GM19467 (cell line): ENCODE measurements around the gene PHPT1.
"Not testable (repeated sequence)": the region's sequence is repeated elsewhere in the genome, so short reads cannot be mapped to it uniquely, and the experiment has no call there.

Experiments used
- ATAC-seq: cut with Tn5 transposase; IDR thresholded peaks from one replicate; pipeline ENCODE4 v1.9.1; 2021; ENCODE audit warnings: mild to moderate bottlenecking, moderate library complexity; ENCODE audit not compliant: unreplicated experiment

Gene PHPT1

GRCh38 chr9:136837146-136837855 lies 11.9 kb upstream of the PHPT1 start:
- no peak for ATAC-seq

DNA sequence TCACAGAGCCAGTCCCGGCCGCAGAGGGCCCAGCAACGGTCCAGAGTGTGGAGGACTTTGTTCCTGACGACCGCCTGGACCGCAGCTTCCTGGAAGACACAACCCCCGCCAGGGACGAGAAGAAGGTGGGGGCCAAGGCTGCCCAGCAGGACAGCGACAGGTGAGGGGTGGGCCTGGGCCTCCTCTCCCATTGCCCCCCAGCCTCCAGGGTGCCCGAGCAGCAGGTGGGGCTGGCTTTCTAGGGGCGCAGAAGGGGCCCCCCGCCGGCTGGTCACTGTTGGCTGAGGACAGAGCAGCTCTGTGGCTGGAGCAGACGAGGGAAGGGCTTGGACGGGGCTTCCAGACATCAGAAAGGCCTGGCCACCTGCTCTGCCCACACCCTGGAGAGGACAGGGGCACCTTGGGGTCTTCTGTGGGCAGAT lies 11.3 kb upstream of the PHPT1 start:
- ATAC-seq: not testable (repeated sequence)

DNA sequence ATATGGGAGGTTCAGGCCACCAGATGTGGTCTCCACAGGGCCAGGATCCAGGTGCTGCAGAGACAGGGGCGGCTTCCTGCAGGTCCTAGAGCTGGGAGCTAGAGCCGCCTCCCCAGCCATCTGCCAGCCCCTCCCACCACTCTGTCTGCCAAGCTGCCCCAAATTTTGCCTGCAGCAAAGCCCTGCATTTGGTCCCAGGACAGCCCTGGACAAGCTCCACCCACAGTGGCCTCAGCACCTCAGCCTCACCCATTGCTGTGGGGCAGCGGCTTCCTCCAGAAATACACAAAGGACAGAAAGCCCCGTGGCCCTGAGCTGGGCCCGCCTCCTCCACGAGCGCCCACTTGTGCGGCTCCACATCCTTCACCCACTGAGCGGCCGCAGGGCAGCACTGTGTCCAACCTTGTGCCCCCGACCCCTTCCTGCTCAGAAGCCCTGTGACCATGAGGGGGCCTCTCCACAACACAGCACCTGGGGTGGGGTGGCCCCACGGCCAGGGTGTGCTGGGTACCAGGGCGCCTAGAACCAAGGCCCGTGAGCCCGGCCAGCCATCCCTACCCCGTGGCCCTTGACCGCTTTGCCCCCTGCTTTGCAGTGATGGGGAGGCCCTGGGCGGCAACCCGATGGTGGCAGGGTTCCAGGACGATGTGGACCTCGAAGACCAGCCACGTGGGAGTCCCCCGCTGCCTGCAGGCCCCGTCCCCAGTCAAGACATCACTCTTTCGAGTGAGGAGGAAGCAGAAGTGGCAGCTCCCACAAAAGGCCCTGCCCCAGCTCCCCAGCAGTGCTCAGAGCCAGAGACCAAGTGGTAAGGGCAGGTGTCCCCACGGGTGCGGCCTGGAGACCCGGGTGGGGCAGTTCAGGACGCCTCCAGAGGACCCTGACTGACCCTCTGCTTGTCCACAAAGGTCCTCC lies 10.6 kb upstream of the PHPT1 start:
- no peak for ATAC-seq

DNA sequence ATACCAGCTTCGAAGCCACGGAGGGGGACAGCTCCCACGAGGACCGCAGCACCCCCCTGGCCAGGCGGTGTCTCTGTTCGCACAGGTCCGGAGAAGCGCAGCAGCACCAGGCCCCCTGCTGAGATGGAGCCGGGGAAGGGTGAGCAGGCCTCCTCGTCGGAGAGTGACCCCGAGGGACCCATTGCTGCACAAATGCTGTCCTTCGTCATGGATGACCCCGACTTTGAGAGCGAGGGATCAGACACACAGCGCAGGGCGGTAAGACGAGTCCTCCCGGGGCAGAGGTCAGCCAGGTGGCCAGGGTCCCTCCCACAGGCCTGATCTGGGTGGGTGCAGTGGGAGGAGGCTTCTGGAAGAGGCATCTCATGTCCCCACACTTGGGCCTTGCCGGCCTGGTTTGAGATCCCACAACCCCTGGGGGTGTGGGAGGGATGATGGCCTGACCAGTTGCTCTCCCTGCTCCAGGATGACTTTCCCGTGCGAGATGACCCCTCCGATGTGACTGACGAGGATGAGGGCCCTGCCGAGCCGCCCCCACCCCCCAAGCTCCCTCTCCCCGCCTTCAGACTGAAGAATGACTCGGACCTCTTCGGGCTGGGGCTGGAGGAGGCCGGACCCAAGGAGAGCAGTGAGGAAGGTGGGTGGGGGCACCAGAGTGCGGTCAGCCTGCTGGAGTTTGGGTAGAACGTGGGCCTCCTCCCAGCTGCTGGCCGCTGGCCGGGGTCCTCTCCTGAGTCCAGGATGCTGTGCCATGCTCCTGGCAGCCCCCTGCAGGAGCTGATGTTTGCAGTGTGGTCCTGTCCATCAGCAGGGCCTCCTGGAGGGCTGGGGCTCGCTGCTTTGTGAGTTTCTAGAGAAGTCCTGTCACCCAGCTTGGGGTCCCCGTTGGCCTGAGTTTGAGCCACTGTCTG lies 9.7 kb upstream of the PHPT1 start:
- no peak for ATAC-seq

DNA sequence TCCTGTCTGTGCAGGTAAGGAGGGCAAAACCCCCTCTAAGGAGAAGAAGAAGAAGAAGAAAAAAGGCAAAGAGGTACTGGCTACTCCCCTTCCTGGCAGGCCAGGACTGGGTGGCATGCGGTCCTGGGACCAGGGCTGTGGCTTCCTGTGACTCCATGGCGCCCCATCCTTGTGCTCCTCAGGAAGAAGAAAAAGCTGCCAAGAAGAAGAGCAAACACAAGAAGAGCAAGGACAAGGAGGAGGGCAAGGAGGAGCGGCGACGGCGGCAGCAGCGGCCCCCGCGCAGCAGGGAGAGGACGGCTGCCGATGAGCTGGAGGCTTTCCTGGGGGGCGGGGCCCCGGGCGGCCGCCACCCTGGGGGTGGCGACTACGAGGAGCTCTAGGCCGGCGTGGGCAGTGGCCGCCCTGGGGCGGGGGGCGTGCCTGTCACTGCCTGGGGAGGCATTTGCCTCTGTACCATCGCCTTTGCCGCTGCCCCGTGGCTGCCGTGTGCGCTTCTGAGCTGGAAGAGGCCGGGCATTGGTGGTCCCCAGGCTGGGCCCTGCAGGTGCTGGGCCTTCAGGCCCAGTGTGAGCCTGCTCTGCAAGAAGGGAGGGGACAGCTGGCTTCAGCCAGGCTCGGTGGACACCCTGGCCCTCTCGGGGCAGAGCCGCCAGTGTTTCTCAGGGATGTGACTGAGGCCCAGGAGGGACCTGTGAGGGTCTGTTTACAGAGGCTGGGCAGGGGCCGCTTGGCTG lies 8.9 kb upstream of the PHPT1 start:
- ATAC-seq: no peak

DNA sequence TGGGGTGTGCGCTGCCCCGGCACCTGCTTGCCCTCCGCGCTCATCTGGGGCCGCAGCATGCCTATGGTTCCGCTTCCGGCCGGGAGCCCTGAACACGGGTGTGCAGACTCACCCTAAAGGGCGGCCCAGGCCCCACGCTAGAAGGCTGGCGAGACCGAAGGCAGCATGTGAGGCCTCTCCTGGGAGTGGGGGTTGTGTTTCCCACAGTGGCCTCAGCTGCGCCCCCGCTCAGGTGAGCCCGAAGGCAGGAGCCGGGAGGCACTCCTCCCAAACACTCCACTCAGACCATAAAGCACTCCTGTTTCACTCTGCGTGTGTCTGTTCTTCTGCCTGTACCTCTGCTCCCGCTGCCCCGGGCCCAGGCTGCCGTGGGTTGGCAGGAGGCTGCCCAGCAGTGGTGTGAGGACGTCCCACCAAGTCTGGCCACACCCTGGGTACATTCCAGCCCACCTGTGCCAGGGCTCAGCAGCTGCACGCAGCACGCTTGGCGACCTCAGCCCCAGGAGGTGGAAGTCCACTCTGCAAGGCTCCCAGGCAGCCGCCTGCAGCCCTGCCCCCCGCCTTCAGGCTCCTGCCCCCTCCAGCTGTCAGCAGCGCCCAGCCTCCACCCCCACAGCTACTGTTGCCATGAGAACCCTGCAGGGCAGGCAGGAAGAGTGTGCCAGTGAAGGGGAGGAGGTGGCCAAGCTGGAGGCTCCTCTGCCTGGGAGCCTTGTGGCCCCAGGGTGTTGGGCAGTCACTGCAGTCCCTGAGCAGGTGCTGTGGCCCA lies 8.1 kb upstream of the PHPT1 start:
- ATAC-seq: no peak

DNA sequence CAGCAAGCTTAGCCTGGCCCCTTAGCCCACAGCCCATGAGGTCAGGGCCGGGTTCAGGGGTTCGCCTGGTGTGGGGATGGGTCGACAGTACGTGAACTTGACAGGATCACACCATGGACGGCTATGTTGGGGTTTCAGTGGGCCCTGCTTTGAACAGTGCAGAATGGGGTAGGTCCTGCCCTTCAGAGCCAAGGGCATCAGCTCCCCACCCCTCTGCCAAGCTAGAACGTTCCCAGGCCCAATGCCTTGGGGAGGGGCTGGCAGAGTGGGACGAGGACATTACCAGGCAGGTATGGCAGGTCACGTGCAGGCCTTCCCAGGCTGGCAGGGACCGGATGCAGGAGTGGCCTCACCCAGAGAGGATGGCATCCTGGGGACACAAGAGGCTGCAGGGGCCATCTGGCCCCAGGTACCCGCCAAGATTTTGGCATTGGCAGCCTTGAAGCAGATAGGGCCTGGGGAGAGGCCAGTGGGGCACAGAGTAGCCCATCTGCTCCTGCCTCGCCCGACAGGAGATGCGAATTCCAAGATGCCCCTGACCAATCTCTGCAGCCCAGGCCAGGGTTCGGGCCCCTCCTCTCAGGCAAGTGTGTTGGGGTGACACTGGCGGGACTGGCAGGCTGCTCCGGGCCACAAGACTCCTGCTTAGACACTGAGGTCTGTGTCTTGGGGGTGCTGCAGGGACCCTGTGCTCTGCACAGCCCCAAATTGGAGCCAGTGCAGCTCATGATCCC lies 7.4 kb upstream of the PHPT1 start:
- not testable (repeated sequence) for ATAC-seq

DNA sequence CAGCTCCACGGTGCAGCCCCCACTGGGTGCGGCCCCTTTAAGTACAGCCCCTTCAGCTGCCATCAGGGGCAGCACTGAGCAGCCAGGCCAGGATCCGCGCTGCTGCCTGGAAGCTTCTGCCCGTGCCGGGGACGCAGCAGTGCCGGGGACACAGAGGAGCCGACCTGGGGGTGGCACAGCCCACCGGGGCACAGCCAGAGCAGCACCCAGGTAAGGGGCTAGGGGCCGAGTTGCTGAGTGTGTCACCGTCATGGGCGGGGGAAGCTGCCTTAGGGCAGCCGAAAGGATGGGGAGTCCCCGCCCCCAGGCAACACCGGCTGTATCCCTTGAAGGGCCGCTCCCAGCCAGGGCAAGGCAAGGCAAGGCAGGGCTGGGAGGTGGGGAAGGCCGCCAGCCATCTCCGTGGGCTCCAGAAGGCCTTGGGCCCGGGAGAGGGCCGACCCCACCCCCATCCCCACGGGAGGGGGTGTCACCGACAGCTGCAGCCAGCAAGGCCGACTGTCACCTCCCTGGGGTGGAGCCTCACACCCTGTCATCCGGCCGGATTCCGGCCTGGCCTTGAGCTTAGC lies 6.7 kb upstream of the PHPT1 start, which contains the start of gene AJM1:
Gene AJM1 (plus strand): TSS at position 99 of the 569 bp plus-strand sequence. CDS start 1,937 bp downstream, outside the sequence.
- ATAC-seq: not testable (repeated sequence)

DNA sequence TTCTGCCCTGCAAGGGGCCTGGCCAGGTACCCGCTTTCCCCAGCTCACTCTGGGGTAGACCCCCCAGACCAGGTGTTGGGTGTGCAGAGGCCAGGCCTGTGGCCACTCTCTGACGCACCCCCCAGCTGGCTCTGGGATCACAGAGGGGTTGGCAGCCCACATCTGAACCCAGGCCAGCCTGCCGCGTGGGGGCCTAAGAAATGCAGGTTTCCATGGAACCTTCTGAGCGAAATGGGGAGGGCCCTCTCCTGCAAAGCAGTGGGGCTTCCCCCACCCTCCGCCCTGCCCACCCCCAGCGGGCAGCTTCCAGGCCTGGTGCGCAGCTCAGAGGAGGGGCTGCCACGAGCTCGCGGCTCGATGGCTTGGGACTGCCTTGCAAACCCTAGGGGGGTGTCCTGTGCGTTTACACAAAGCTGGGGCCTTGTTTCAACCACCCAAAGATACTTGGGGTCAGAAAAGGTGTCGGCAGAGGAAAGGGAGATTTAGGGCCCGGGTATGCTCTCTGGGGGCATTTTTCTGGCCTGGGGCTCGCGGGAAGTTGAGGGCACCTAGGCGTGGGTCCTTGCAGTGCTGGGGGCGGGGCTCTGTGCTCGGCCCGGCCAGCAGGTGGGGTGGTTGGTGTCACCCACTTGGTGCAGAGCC lies 5.9 kb upstream of the PHPT1 start:
- ATAC-seq: not testable (repeated sequence)

DNA sequence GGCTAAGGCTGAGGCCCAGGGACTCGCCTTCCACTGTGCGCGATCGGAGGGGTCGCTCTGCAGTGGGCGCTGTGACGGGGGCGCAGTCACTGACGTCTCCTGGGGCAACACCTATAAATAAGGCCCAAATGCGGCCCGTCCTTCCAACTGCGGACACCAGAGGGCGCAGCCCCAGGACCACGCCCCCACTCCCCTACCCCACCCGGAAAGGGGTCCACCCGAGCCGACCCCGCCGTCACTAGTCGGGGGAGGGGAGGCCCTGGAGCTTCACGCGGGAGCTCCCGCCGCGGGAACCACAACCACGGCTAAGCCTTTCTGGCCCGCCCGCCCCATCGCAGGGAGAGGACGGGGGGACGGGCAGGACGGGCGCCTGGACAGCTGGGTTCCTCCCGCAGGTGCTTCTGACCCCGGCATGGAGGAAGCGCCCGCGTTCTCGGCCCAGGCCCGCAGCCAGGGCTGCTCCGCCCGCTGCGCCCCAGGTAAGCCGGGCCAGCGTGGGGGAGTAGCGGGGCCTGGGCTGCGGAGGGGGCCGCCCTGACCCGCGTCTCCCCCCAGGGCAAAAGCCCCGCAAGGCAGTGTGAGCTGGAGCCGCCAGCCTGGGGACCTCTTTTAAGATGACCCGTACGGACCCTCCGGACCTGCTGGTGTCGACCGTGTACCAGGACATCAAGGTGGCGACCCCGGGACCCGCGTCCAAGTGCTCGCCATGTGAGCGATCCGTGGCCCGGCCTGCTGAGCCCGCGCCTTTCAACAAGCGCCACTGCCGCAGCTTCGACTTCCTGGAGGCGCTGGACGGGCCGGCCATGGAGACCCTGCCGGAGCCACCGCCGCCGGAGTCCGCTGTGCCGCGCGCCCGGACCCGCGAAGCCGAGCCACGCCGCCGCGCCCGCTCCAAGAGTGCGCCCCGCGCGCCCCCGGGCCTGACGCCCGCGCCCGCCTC lies 5.1 kb upstream of the PHPT1 start:
- not testable (repeated sequence) for ATAC-seq

DNA sequence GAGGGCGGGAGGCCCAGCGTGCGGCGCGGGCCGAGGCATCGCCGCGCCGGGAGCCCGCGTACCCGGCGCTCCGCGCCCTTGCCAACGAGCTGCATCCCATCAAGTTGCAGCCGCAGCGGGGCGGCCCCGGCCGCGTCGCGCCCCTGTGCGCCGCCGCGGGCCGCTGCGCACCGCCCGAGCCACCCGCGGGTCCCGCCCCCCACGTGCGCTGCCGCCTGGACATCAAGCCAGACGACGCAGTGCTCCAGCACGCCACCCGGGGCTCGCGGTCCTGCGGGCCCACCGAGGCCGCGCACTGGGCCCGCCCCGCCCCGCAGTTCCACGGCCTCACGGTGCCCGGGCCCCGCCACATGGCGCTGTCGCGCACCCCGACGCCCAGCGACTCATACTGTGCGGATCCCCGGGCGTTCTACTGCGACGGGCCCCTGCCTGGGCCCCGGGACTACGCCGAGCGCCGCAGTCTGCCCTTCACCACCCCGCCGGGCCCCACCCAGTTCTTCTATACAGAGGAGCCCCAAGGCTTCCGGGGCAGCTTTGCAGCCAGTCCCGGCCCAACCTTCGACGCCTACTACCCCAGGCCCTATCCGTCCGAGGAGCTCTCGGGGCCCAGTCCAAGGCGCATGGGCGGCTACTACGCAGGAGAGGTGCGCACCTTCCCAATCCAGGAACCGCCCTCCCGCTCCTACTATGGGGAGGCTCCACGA lies 4.3 kb upstream of the PHPT1 start:
- ATAC-seq: no peak

- no peak for ATAC-seq
These were observed 3.5 kb upstream of the PHPT1 start for GRCh38 chr9:136845465-136846260.

GRCh38 chr9:136846376-136847087 lies 2.7 kb upstream of the PHPT1 start:
- no peak for ATAC-seq

GRCh38 chr9:136847088-136847825 lies 2.0 kb upstream of the PHPT1 start:
- ATAC-seq: no peak
